Astrocyte of the spinal cord (primary cell): ENCODE results near the gene MRPL20.

Source experiments
- DNase-seq: peaks from one replicate; pipeline ENCODE4 v3.0.0; 2011; ENCODE audit warnings: low read depth, low spot score
- H3K4me3 ChIP-seq: 2 replicates; pipeline ENCODE4 v1.5.1; 2011; ENCODE audit warnings: low read depth, mild to moderate bottlenecking, low read length, moderate library complexity
- in situ Hi-C: cut with HindIII; loops from 2 replicates; pipeline ENCODE4 v1.10.0; 2017; ENCODE audit warnings: low sequenced_read_pairs
- TF ChIP-seq, protein P1 (sequence below): IDR thresholded peaks from 2 replicates; pipeline ENCODE4 v1.5.1; 2012; ENCODE audit warnings: low read depth, mild to moderate bottlenecking, low read length, inconsistent platforms

The MRPL20 gene

GRCh38 chr1:1422465-1423244, 15.6 kb upstream of the MRPL20 start:
- DNase-seq: no peak
- in situ Hi-C loops: no loop called here
- H3K4me3 ChIP-seq: no peak overlapping the region
- TF ChIP-seq, protein P1, sequence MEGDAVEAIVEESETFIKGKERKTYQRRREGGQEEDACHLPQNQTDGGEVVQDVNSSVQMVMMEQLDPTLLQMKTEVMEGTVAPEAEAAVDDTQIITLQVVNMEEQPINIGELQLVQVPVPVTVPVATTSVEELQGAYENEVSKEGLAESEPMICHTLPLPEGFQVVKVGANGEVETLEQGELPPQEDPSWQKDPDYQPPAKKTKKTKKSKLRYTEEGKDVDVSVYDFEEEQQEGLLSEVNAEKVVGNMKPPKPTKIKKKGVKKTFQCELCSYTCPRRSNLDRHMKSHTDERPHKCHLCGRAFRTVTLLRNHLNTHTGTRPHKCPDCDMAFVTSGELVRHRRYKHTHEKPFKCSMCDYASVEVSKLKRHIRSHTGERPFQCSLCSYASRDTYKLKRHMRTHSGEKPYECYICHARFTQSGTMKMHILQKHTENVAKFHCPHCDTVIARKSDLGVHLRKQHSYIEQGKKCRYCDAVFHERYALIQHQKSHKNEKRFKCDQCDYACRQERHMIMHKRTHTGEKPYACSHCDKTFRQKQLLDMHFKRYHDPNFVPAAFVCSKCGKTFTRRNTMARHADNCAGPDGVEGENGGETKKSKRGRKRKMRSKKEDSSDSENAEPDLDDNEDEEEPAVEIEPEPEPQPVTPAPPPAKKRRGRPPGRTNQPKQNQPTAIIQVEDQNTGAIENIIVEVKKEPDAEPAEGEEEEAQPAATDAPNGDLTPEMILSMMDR: no peak

DNA sequence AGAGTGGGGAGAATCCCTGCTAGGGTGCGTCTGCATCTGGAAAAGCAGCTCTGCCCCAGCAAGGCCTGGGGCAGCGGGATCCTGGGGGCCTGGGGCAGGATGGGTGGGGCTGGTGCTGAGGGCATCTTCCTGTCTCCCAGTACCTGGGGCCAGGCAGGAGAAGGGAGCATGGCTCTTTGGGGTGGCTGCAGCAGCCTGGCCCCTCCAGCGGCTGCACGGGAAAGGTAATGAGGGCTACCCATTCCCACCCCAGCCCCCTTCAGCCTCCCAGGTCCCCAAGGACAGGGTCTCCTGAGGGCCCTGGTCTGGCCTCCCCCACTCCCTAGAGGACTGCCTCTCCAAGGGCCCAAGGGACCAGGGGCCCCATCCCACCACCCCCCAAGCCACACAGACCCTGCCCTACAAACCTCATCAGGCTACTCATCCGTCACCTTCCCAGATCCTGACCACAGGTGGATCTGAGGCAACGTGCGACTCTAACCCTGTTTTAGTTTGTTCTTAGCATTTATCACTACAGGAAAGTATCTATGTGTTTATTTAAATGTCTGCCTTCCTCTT, 14.9 kb upstream of the MRPL20 start:
- in situ Hi-C loops: no loop called here
- TF ChIP-seq, protein P1: no peak
- no peak for DNase-seq
- no peak overlapping the region for H3K4me3 ChIP-seq

- DNase-seq: no peak
- TF ChIP-seq, protein P1: no peak
- no peak within 1 kb of the TSS for H3K4me3 ChIP-seq
- in situ Hi-C loops: no loop called here
Observed at GRCh38 chr1:1421147-1421906, 14.2 kb upstream of the MRPL20 start, which contains the start of gene ANKRD65. Gene ANKRD65 (minus strand): TSS chr1:1421276. CDS start chr1:1421005, 271 bp downstream.

GRCh38 chr1:1420654-1421141, 13.6 kb upstream of the MRPL20 start:
- H3K4me3 ChIP-seq: no peak overlapping the region
- TF ChIP-seq, protein P1: no peak
- in situ Hi-C loops: no loop called here
- DNase-seq: no peak

- TF ChIP-seq, protein P1: no peak
- no peak overlapping the region for H3K4me3 ChIP-seq
- DNase-seq: no peak
- in situ Hi-C loops: no loop called here
Observed at GRCh38 chr1:1419813-1420653, 12.9 kb upstream of the MRPL20 start.

DNA sequence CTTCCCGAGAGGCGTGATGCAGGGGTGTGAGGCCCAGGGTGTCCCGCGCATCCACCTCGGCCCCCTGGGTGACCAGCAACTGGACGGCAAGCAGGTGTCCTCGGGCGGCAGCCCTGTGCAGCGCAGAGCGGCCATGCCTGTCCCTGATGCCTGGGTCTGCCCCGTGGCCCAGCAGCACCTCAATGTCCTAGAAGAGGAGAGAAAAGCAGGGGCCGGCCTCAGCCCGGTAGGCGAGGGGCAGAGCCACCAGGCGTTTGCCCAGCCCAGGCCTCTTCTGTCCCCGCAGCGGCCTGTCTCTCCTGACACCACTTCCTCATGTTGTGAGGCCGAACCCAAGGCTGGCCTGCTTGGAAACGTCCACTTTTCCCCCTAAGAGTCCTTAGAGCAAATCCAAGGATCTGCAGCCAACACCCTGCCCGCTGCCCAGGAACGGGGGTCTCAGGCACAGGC, 12.3 kb upstream of the MRPL20 start:
- TF ChIP-seq, protein P1: no peak
- in situ Hi-C loops: no loop called here
- DNase-seq: no peak
- H3K4me3 ChIP-seq: no peak overlapping the region
